Nucleus accumbens (tissue), 56 donors: ENCODE results near the gene CEMP1.

Experiments
- DNase-seq, 56 donors: peaks; one replicate each; lab custom pipeline; 2025; lab: John Stamatoyannopoulos, UW

CEMP1 gene

DNA sequence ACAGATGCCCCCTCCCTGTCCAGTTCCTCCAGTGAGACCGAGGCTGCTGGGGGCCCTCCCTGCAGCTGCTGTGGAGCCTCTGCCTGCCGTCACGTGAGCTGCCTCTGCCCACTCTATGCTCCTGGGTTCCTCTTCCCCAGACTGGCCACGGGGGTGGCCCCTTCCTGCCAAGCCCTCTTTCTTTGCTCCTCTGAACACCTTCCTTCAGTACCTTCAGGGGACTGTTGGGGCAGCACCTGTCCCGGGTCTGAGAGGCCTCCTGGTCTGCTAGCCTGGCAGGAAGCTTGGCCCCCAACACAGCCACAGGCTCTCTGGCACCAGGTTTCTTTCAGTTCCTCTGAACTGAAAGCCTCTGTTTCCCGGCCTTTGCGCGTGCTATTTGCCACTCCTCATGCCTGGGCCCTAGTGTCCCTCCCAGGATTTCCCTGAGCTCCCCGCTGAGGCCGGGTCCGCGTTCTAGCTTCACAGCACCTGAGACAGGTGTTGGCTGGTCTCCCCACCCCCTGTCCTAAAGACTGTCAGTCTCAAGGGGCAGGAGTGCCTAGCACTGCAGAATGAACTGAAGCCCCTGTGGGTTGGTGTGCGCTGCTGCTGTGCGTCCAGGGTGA is 24.1 kb downstream of the CEMP1 start:
- peak in 3 of 56 donors; percentile 15 to 51 (median 20) for DNase-seq

DNA sequence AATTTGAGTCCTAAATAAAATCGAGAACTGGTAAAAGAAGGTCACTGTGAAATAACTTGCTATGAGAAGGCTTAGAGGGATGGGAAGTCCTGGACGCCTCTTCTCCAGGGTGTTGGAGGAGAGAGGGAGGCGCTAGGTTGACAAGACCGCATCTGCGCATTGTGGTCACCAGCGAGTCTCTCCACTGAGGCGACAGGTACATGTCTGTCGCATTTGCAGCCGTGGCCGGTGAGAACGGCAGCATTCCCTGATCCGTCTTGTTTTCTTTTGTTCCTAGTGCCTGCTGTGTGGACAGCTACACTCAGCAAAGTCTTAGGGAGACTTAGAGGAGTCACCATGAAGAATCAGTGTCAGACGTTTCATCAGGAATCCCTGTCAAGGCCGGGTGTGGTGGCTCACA is 25.5 kb downstream of the CEMP1 start:
- no peak for DNase-seq

DNA sequence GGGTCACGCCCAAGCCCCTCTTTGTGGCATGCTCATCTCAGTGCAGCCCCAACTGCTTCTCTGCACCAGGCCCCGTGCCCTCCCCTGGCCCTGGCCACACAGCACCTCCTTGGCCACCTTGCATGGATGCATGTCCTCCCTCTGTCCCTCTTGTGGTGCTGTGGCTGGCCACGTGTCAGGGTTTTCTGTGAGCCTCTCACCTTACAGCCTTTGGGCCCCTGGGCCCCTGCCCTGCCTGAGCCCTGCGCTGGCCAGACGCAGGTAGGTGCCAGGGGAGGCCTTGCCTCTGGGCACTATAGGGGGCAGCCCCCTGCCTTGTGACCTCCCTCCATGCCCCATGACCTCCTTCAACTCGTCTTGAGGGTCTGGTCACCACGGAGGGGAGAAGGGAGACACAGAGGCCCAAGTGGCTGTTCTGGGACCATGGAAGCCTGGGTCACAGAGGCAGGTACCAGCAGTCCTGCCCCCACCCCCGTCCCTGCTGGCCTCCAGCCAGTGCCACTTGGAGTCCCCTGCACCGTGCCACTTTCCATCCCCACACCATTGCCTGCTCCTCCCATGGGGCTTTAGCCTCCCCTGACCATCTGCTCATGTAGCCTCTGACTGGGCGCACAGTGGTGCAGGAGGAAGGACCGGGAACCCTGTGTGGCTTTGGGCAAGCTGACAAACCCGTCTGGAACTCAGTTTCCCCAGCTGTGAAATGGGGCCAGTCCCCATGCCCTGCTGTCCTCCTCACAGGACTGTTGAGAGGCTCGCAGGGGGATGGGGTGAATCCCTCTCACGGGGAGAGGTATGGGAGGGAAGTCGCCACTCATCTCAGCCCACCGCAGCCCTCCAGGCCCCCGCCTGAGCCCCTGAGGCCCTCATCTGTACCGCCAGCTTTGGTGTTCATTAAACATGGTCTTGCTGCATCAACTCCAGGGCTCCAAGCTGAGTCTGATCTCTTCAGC is 29.0 kb downstream of the CEMP1 start:
- DNase-seq: no peak

- DNase-seq: peak in 55 of 56 donors; percentile 64 to 97 (median 88)
These were observed 30.1 kb downstream of the CEMP1 start for GRCh38 chr16:2500918-2501750.

DNA sequence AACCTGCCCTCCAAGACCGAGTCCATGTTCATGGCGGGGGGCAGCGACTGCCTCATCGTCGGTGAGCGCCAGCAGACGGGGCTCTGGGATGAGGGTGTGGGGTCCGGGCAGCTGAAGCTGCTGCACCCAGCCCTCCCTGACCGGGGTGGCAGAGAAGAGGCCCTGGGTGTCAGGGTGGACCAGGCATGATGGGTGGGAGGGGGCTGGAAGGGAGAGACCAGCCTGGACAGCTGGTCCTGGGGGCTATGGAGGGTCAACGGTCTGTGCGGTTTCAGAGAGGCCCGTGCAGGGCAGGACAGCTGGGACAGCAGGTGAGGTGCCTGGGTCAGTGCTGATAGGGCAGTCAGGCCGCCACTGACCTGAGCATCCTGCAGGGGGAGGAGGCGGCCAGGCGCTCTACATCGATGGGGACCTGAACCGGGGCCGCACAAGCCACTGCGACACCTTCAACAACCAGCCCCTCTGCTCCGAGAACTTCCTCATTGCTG is 30.7 kb downstream of the CEMP1 start:
- DNase-seq: no peak

DNA sequence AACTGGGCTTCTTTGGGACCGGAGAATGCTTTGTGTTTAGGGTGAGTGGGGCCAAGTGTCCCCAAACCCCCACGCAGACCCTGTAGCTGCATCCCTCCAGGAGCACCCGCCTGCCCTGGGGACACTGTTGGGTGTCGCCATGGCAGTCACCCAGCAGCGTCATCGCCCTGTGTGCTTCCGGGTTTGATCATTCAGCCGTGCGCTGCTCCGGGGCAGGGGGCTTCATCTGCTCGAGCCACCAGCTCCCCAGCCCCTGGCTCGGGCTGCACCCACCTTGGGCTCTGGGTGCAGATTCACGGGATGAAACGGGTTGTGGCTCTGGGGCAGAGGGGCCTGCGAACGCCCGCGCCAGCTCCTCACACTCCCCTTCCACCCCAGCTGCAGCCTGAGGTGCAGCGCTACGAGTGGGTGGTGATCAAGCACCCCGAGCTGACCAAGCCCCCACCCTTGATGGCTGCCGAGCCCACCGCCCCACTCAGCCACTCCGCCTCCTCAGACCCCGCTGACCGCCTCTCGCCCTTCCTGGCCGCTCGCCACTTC is 31.2 kb downstream of the CEMP1 start:
- no peak for DNase-seq

DNA sequence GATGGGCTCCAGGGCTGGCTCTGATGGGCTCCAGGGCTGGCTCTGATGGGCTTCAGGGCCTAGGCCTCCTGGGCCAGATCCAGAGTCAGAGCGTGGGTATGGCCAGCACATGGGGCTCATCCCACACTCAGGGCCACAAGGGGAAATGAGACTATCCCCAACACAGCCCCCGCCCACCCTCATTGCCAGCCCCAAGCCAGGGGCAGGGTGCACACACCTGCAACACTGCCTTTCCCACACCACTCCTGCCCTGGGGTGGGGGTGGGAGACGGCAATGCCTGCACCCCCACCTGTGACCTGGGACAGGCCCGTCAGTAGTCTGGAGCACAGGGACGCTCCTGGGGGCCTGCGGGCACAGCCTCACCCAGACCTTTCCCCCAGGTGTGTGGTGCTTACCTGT is 31.8 kb downstream of the CEMP1 start:
- no peak for DNase-seq

- DNase-seq: no peak
These were observed 32.5 kb downstream of the CEMP1 start for GRCh38 chr16:2498531-2499253.

DNA sequence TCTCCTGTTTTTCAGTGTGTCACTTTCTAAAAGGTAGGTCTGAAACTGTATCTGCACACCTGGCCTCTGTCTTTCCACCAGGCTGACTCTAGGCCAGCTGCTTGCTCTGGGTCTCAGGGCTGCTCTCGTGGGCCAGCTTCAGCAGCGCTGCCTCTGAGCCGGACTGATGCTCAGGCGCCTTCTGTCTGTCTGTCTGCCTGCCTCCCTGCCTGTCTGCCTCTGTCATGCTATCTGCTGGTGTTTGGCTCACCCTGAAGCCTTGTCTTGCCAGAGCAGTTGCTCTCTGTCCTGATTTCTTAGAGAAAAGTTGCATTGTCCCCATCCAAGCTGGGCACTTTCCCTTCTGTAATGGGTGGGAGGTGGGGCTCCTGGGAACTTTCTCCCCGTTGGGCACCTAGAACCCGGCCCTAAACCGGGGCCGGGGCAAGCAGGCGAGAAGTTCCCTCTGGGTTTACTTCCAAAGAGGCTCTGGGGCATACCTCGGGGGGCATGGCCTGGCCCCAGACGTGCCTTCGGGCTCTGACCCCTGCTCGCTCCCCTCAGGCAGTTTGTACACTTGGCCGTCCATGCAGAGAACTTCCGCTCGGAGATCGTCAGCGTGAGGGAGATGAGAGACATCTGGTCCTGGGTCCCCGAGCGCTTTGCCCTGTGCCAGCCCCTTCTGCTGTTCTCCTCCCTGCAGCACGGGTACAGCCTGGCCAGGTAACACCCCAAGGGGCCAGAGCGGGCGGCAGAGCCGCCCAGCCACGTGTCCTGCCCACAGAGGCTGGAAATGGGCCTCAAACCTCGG is 33.3 kb downstream of the CEMP1 start:
- DNase-seq: no peak

- peak in 1 of 56 donors; percentile 33 for DNase-seq
These were observed 34.0 kb downstream of the CEMP1 start for GRCh38 chr16:2497116-2497630.

DNA sequence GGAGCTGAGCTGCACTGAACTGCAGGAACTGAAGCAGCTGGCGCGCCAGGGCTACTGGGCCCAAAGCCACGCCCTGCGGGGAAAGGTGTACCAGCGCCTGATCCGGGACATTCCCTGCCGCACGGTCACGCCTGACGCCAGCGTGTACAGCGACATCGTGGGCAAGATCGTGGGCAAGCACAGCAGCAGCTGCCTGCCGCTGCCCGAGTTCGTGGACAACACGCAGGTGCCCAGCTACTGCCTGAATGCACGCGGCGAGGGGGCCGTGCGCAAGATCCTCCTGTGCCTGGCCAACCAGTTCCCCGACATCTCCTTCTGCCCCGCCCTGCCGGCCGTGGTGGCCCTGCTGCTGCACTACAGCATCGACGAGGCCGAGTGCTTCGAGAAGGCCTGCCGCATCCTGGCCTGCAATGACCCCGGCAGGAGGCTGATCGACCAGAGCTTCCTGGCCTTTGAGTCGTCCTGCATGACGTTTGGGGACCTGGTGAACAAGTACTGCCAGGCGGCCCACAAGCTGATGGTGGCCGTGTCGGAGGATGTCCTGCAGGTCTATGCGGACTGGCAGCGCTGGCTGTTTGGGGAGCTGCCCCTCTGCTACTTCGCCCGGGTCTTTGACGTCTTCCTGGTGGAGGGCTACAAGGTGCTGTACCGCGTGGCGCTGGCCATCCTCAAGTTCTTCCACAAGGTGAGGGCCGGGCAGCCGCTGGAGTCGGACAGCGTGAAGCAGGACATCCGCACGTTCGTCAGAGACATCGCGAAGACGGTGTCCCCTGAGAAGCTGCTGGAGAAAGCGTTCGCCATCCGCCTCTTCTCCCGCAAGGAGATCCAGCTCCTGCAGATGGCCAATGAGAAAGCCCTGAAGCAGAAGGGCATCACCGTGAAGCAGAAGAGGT is 34.7 kb downstream of the CEMP1 start:
- no peak for DNase-seq

GRCh38 chr16:2495041-2495440 is 36.2 kb downstream of the CEMP1 start:
- DNase-seq: no peak

DNA sequence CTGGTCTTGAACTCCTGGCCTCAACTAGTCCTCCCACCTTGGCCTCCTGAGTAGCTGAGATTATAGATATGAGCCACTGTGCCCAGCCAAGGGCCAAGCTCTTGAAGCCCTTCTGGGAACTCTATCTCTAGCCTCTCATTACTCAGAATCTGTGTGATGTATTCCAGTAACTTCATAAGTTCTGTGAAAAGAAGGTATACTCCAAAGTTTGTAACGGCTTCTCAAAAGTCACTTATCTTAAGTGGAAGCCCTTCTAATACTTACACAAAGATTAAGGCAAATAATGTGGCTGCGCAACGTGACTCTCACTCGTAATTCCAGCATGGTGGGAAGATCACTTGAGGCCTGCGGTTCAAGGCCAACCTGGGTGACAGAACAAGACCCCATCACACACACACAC is 36.6 kb downstream of the CEMP1 start:
- DNase-seq: no peak

DNA sequence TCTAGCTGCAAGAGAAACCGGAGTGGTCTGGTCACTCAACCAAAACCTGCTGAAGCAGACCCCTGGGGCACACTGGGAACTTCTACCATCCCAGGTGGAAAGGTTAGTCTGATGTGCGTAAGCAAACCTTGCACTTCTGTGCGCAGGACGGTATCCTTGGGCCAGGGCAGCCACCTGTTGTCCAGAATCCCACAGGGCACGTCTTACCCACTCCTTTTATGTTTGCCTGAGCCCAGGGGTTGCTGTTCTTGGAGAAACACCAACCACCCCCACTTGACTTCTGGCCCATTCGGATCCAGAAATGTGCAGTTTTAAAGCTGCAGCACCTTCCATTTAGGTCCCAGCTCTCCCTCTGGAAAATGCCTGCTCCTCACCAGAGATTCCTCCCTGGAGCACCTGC is 37.6 kb downstream of the CEMP1 start:
- DNase-seq: no peak

- DNase-seq: no peak
These were observed 38.9 kb downstream of the CEMP1 start for GRCh38 chr16:2492292-2492691.

DNA sequence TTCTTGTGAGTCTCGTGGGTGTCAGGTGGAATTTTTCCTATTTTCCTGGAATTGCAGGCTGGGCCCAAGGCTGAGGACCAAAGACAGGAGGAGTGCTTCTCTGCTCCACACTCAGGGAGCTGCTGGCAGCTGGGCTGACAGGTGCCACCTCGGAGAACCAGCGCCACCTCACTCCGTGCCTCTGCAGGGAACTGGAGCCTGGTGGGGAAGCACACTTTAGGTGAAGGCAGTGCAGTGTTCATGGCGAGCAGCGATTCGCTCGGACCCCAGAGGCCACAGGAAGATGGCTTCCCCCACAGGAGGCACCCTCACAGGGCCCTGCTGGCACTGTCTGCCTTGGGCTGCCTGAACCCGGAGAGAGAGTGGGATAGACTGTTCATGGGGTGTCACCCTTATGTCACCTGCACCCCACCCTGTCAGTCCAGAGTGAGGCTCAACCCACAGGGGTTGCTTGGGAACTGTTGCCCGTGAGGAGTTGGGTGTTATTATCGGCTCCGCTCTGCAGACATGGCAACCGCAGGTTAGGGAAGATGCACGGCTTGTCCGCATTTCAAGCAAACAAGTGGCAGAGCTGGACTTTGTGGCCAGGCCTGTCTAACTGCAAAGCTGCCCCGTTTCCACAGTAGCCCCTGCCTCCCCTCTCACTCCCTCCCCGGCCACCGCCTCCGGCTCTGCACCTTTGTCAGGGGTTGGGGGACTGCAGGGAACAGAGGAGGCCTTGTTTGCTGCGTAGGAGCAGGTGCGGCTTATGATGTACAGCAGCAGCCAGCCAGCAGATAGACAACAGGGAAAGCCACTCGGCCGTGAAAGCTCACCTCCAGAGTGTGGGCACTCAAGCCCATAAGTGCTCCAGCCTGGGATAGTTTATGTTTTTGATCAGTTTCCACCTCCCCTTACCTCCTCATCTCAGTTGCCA is 40.8 kb downstream of the CEMP1 start:
- peak in 3 of 56 donors; percentile 15 to 50 (median 31) for DNase-seq

DNA sequence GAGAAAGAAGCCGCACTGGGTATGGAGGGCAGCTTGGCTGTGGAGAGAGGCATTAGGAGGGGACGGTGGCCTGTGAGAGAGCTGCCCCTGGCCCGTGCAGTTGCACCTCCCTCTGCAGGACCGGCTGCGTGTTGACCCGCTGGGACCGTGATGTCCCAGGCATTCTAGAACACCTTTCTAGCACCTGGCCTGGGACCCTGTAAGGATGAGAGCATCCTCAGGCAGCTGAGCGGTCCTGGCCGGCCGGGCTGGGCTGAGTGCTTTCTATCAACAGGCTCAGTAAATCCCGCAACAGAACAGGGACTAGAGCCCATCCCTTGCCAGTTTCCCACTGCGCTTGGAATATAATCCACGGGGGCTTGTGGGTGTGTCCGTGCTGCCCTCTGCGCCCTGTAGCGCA is 41.6 kb downstream of the CEMP1 start:
- DNase-seq: no peak
